Activated CD4-positive, alpha-beta memory T cell treated with anti-CD3 and anti-CD28 coated beads for 36 hours (primary cell): ENCODE data around the gene SRF. TPM values are rescaled to one million over a fixed set of nuclear protein-coding genes. Genes with fewer than 3 reads are reported as not detected.

Experiments used
- CTCF ChIA-PET: fragments of 350-600 bp; sonication (Branson Sonifier 250); formaldehyde crosslinking; loops from one replicate; lab custom pipeline; 2021; ENCODE audit warnings: antibody characterized with exemption, inconsistent platforms; lab: Charles Lee
- POLR2A ChIA-PET: fragments of 350-600 bp; sonication (Branson Sonifier 250); formaldehyde crosslinking; loops from one replicate; lab custom pipeline; 2021; ENCODE audit warnings: antibody characterized with exemption; lab: Charles Lee
- DNase-seq: peaks from one replicate; pipeline ENCODE4 v3.0.0-alpha.2; 2020
- H3K27ac Mint-ChIP-seq: one replicate; pipeline ENCODE4 v1.8.0; 2021; ENCODE audit warnings: mixed read lengths
- H3K27me3 Mint-ChIP-seq: one replicate; pipeline ENCODE4 v1.8.0; 2021; ENCODE audit warnings: mixed read lengths
- H3K36me3 Mint-ChIP-seq: one replicate; pipeline ENCODE4 v1.8.0; 2021; ENCODE audit warnings: mixed read lengths
- H3K4me1 Mint-ChIP-seq: one replicate; pipeline ENCODE4 v1.8.0; 2021; ENCODE audit warnings: low read depth, mixed read lengths
- H3K4me3 Mint-ChIP-seq: one replicate; pipeline ENCODE4 v1.8.0; 2021; ENCODE audit warnings: mild to moderate bottlenecking, mixed read lengths
- H3K9me3 Mint-ChIP-seq: one replicate; pipeline ENCODE4 v1.8.0; 2021; ENCODE audit warnings: mixed read lengths
- intact Hi-C: fragments of 100-400 bp; cut with micrococcal nuclease; formaldehyde crosslinking; loops from one replicate; pipeline ENCODE4 v1.15.1; 2023
- total RNA-seq, 2 experiments: library from RNA; stranded (reverse); gene quantifications; one replicate each; pipeline ENCODE4 v1.2.3, GENCODE V29; 2021

SRF gene
- total RNA-seq, 2 experiments from 2014 or later = 40.5 to 40.8 TPM

GRCh38 chr6:43203029-43203717 lies 32.1 kb downstream of the SRF start:
- H3K27ac Mint-ChIP-seq = no peak overlapping the region
- no peaks in the 10 kb centered on the region for H3K9me3 Mint-ChIP-seq
- no peak overlapping the region for H3K4me3 Mint-ChIP-seq
- no peak for DNase-seq
- POLR2A ChIA-PET = interaction anchor here (0.7 kb wide), 1 partner anchor 289 kb away, joined by 3 read pairs; no protein-coding TSS in a partner anchor
- CTCF ChIA-PET = no interaction called here
- no peaks in the 10 kb centered on the region for H3K27me3 Mint-ChIP-seq
- H3K36me3 Mint-ChIP-seq = peaks cover 21% of the 10 kb centered on the region
- intact Hi-C loops = no loop called here
- H3K4me1 Mint-ChIP-seq = no peaks in the 10 kb centered on the region

- DNase-seq = no peak
- H3K27ac Mint-ChIP-seq = no peak overlapping the region
- peaks cover 21% of the 10 kb centered on the region for H3K36me3 Mint-ChIP-seq
- intact Hi-C loops = no loop called here
- CTCF ChIA-PET = no interaction called here
- no peaks in the 10 kb centered on the region for H3K27me3 Mint-ChIP-seq
- POLR2A ChIA-PET = interaction anchor here (0.7 kb wide), 1 partner anchor 290 kb away, joined by 3 read pairs; no protein-coding TSS in a partner anchor
- H3K9me3 Mint-ChIP-seq = no peaks in the 10 kb centered on the region
- no peaks in the 10 kb centered on the region for H3K4me1 Mint-ChIP-seq
- no peak overlapping the region for H3K4me3 Mint-ChIP-seq
Observed at GRCh38 chr6:43203718-43204095, 32.6 kb downstream of the SRF start.

- Mint-ChIP-seq H3K4me3 (no peak overlapping the region), H3K27me3 (no peaks in the 10 kb centered on the region), H3K9me3 (no peaks in the 10 kb centered on the region), H3K27ac (no peak overlapping the region), H3K36me3 (peaks cover 21% of the 10 kb centered on the region), H3K4me1 (no peaks in the 10 kb centered on the region)
- no peak for DNase-seq
- CTCF ChIA-PET = no interaction called here
- POLR2A ChIA-PET = no interaction called here
- intact Hi-C loops = no loop called here
Observed at GRCh38 chr6:43204271-43205105, 33.4 kb downstream of the SRF start.

- H3K4me3 Mint-ChIP-seq = no peak overlapping the region
- peaks cover 16% of the 10 kb centered on the region for H3K36me3 Mint-ChIP-seq
- H3K27me3 Mint-ChIP-seq = no peaks in the 10 kb centered on the region
- H3K4me1 Mint-ChIP-seq = no peaks in the 10 kb centered on the region
- ChIA-PET POLR2A (interaction anchor here (0.6 kb wide), 1 partner anchor 268 kb away, joined by 3 read pairs; no protein-coding TSS in a partner anchor), CTCF (no interaction called here)
- no peak for DNase-seq
- intact Hi-C loops = no loop called here
- no peaks in the 10 kb centered on the region for H3K9me3 Mint-ChIP-seq
- no peak overlapping the region for H3K27ac Mint-ChIP-seq
Observed at GRCh38 chr6:43205849-43206248, 34.8 kb downstream of the SRF start.

- intact Hi-C loops = no loop called here
- DNase-seq = no peak
- Mint-ChIP-seq H3K27ac (no peak overlapping the region), H3K4me3 (no peak overlapping the region), H3K27me3 (no peaks in the 10 kb centered on the region), H3K9me3 (no peaks in the 10 kb centered on the region), H3K4me1 (no peaks in the 10 kb centered on the region), H3K36me3 (peaks cover 13% of the 10 kb centered on the region)
- POLR2A ChIA-PET = no interaction called here
- CTCF ChIA-PET = no interaction called here
Observed at GRCh38 chr6:43207286-43207685, 36.2 kb downstream of the SRF start.

GRCh38 chr6:43211955-43212354 lies 40.9 kb downstream of the SRF start:
- ChIA-PET CTCF (interaction anchor here (0.8 to 2.4 kb wide), 2 partner anchors 8 to 17 kb away, joined by 4 to 8 read pairs; partner anchors contain the start of gene DNPH1), POLR2A (interaction anchor here (2.7 kb wide), 1 partner anchor 12 kb away, joined by 9 read pairs; no protein-coding TSS in a partner anchor)
- intact Hi-C loops = no loop called here
- H3K9me3 Mint-ChIP-seq = no peaks in the 10 kb centered on the region
- H3K4me1 Mint-ChIP-seq = no peaks in the 10 kb centered on the region
- DNase-seq = no peak
- no peak overlapping the region for H3K4me3 Mint-ChIP-seq
- H3K27ac Mint-ChIP-seq = no peak overlapping the region
- peaks cover 11% of the 10 kb centered on the region for H3K36me3 Mint-ChIP-seq
- no peaks in the 10 kb centered on the region for H3K27me3 Mint-ChIP-seq

- no peak for DNase-seq
- Mint-ChIP-seq H3K9me3 (no peaks in the 10 kb centered on the region), H3K27me3 (no peaks in the 10 kb centered on the region), H3K4me3 (no peak overlapping the region), H3K4me1 (no peaks in the 10 kb centered on the region), H3K27ac (no peak overlapping the region), H3K36me3 (peaks cover 12% of the 10 kb centered on the region)
- CTCF ChIA-PET = interaction anchor here (0.6 to 2.4 kb wide), 2 partner anchors 16 to 303 kb away, joined by 3 to 8 read pairs; partner anchors contain the start of genes DNPH1 and YIPF3
- intact Hi-C loops = no loop called here
- POLR2A ChIA-PET = interaction anchor here (2.7 kb wide), 1 partner anchor 10 kb away, joined by 9 read pairs; no protein-coding TSS in a partner anchor
Observed at GRCh38 chr6:43213431-43213830, 42.4 kb downstream of the SRF start.

- Mint-ChIP-seq H3K4me1 (no peaks in the 10 kb centered on the region), H3K36me3 (peaks cover 19% of the 10 kb centered on the region), H3K4me3 (no peak overlapping the region), H3K9me3 (no peaks in the 10 kb centered on the region), H3K27ac (no peak overlapping the region), H3K27me3 (no peaks in the 10 kb centered on the region)
- ChIA-PET POLR2A (no interaction called here), CTCF (interaction anchor here (1.0 kb wide), 1 partner anchor 14 kb away, joined by 3 read pairs; no protein-coding TSS in a partner anchor)
- no peak for DNase-seq
- intact Hi-C loops = no loop called here
Observed at GRCh38 chr6:43215066-43215465, 44.0 kb downstream of the SRF start.

- Mint-ChIP-seq H3K36me3 (peaks cover 19% of the 10 kb centered on the region), H3K27me3 (no peaks in the 10 kb centered on the region), H3K4me3 (no peak overlapping the region), H3K9me3 (no peaks in the 10 kb centered on the region), H3K4me1 (no peaks in the 10 kb centered on the region), H3K27ac (no peak overlapping the region)
- ChIA-PET POLR2A (interaction anchor here (1.2 kb wide), 1 partner anchor 46 kb away, joined by 4 read pairs; no protein-coding TSS in a partner anchor), CTCF (interaction anchor here (0.5 to 0.9 kb wide), 3 partner anchors 13 to 30 kb away, joined by 3 to 4 read pairs (median 3); partner anchors contain the start of gene DNPH1)
- intact Hi-C loops = no loop called here
- no peak for DNase-seq
Observed at GRCh38 chr6:43216200-43216599, 45.1 kb downstream of the SRF start.

- no peak overlapping the region for H3K4me3 Mint-ChIP-seq
- H3K36me3 Mint-ChIP-seq = peaks cover 21% of the 10 kb centered on the region
- DNase-seq = no peak
- H3K27me3 Mint-ChIP-seq = no peaks in the 10 kb centered on the region
- ChIA-PET POLR2A (interaction anchor here (1.2 kb wide), 1 partner anchor 47 kb away, joined by 4 read pairs; no protein-coding TSS in a partner anchor), CTCF (interaction anchor here (0.8 to 4.1 kb wide), 2 partner anchors 12 to 314 kb away, joined by 3 to 18 read pairs; partner anchors contain the start of gene DNPH1)
- H3K9me3 Mint-ChIP-seq = no peaks in the 10 kb centered on the region
- no peak overlapping the region for H3K27ac Mint-ChIP-seq
- intact Hi-C loops = no loop called here
- H3K4me1 Mint-ChIP-seq = peaks cover 9% of the 10 kb centered on the region
Observed at GRCh38 chr6:43217351-43217750, 46.3 kb downstream of the SRF start.

GRCh38 chr6:43219119-43219518 lies 48.0 kb downstream of the SRF start:
- intact Hi-C loops = no loop called here
- DNase-seq = no peak
- Mint-ChIP-seq H3K27me3 (no peaks in the 10 kb centered on the region), H3K9me3 (no peaks in the 10 kb centered on the region), H3K36me3 (peaks cover 24% of the 10 kb centered on the region), H3K4me1 (peaks cover 26% of the 10 kb centered on the region), H3K4me3 (no peak overlapping the region), H3K27ac (no peak overlapping the region)
- CTCF ChIA-PET = interaction anchor here (4.1 kb wide), 1 partner anchor 10 kb away, joined by 18 read pairs; the partner anchor contains the start of gene DNPH1
- POLR2A ChIA-PET = no interaction called here
